Measurements from ENCODE around the gene NHERF1. TPM values are rescaled to one million over a fixed set of nuclear protein-coding genes. Genes with fewer than 3 reads are reported as not detected.
A peak's percentile ranks its signal among the peaks of the same experiment; 100 is the strongest.

The NHERF1 gene
- 18.4 and 49.5 TPM in 2 replicates for total RNA-seq (2011; cell fraction: chromatin; rRNA removed; ENCODE audit: low replicate concordance)
- 26.0 and 28.6 TPM in 2 replicates for total RNA-seq (2011; cell fraction: nucleolus; rRNA removed)
- total RNA-seq (2011; cell fraction: nucleoplasm; rRNA removed): 29.0 and 37.5 TPM in 2 replicates
- total RNA-seq (2014; rRNA removed) (35.5 and 51.8 TPM in 2 replicates), total RNA-seq (2014; rRNA removed; fragmentation: Illumina TruSeq; extraction: Trizol) (23.8 and 30.5 TPM in 2 replicates), total RNA-seq (2015; rRNA removed; fragmentation: Illumina TruSeq; extraction: Trizol) (38.9 and 40.2 TPM in 2 replicates), total RNA-seq (2021) (79.9 and 88.0 TPM in 2 replicates), polyA plus RNA-seq (2011; rRNA removed) (36.9 and 45.6 TPM in 2 replicates), polyA plus RNA-seq (2014; fragmentation: Illumina TruSeq; extraction: Trizol) (64.8 and 78.7 TPM in 2 replicates), polyA plus RNA-seq (2014; fragmentation: Nextera tagmentation; extraction: Ambion mirVana) (10 to 100 TPM; 11.4 to 20.6 TPM), polyA plus RNA-seq (2014; rRNA removed) (44.9 and 50.1 TPM in 2 replicates), polyA minus RNA-seq (2011; rRNA and poly(A)+ RNA removed) (29.5 and 44.1 TPM in 2 replicates), Bru-seq, nascent RNA (percentile 69 among the genes with signal in this experiment), BruChase-seq, experiment 1, labeled RNA remaining after a 2-hour chase (percentile 67 among the genes with signal in this experiment), BruChase-seq, experiment 2, labeled RNA remaining after a 6-hour chase (percentile 70 among the genes with signal in this experiment)
- 59.4 and 62.4 TPM in 2 replicates for polyA plus RNA-seq (2011; cell fraction: cytosol; rRNA removed)
- polyA plus RNA-seq (2011; cell fraction: nucleus; rRNA removed): 36.7 and 44.4 TPM in 2 replicates
- polyA plus RNA-seq (2012): 42.9 and 66.5 TPM in 2 replicates
- polyA minus RNA-seq (2011; cell fraction: cytosol; rRNA and poly(A)+ RNA removed): 35.7 and 39.5 TPM in 2 replicates
- 8.5 and 9.6 TPM in 2 replicates for polyA minus RNA-seq (2011; cell fraction: nucleus; rRNA and poly(A)+ RNA removed)
- long read RNA-seq, experiment 1, transcript SLC9A3R1-201 (6 exons, 1,969 nt): major isoform, 137 of 202 reads
- long read RNA-seq, experiment 1, transcript SLC9A3R1-203 (4 exons, 714 nt): minor isoform, 5 of 202 reads
- long read RNA-seq, experiment 1, partial matches to known transcripts: 2 of 202 reads
- long read RNA-seq, experiment 1, other reads (novel, unspliced or antisense): 55 of 202 reads
- long read RNA-seq, experiment 2, transcript SLC9A3R1-202 (5 exons, 1,285 nt): minor isoform, 8 of 103 reads
- long read RNA-seq, experiment 2, transcript SLC9A3R1-201 (6 exons, 1,969 nt): major isoform, 74 of 103 reads
- long read RNA-seq, experiment 2, partial matches to known transcripts: 3 of 103 reads
- long read RNA-seq, experiment 2, other reads (novel, unspliced or antisense): 15 of 103 reads
- long read RNA-seq, experiment 3, transcript SLC9A3R1-201 (6 exons, 1,969 nt): major isoform, 42 of 47 reads
- long read RNA-seq, experiment 3, partial matches to known transcripts: 1 of 47 reads
- long read RNA-seq, experiment 3, other reads (novel, unspliced or antisense): 4 of 47 reads

GRCh38 chr17:74748529-74749278, at the start of gene NHERF1:
NHERF1 (plus strand) TSS chr17:74748628; CDS start chr17:74748847, 219 bp downstream.
- Histone ChIP-seq H3K4me3 (peak within 1 kb of the TSS; percentile 93), H3K4me2 (ENCODE audit: insufficient read depth, low read length) (peak within 1 kb of the TSS; percentile 74), H3K36me3 (ENCODE audit: control insufficient read depth, insufficient read depth, low read length) (peaks cover 13% of the 10 kb centered on the region; the same call in 2 of the 3 replicates), H3K9ac (ENCODE audit: insufficient read depth in 1 of 2, low read depth in 2 of 2, low read length in 2 of 2) (peak within 1 kb of the TSS; percentile 82 to 97), H3K27ac (ENCODE audit: extremely low read depth, low read depth, low read length) (peak within 1 kb of the TSS; percentile 68), H3K9me3 (replicated peaks; ENCODE audit: control insufficient read depth, insufficient read depth, low read depth, low read length) (no peaks in the 10 kb centered on the region), H3K9me1 (ENCODE audit: control insufficient read depth, insufficient read depth, low read length) (no peaks in the 10 kb centered on the region), H3K27me3 (ENCODE audit: control insufficient read depth in 2 of 2, insufficient read depth in 2 of 2, low read length in 2 of 2) (no peaks in the 10 kb centered on the region), H3K4me1 (replicated peaks in 1 of 2; ENCODE audit: control insufficient read depth in 2 of 2, insufficient read depth in 2 of 2, low read length in 2 of 2) (peaks cover 40 to 68% of the 10 kb centered on the region in 2 experiments), H3K79me2 (ENCODE audit: control insufficient read depth, insufficient read depth, low read length) (peaks cover 51% of the 10 kb centered on the region), H4K20me1 (replicated peaks; ENCODE audit: control insufficient read depth, insufficient read depth, low read length) (peaks cover 9% of the 10 kb centered on the region; the same call in 1 of the 2 replicates), H2AFZ (ENCODE audit: low read depth, low read length) (peak within 1 kb of the TSS; percentile 85)
- in situ Hi-C loops (cut with MboI) (no loop called here), intact Hi-C loops (cut with micrococcal nuclease) (loop anchor here (5.0 kb wide), 1 partner anchor 119 kb away; no protein-coding TSS in a partner anchor)
- 3% methylated on average over 40 of the region's 90 CpGs for WGBS (ENCODE audit: insufficient coverage, low coverage, missing lambda C conversion rate)
- CTCF ChIA-PET (ENCODE audit: low intra/inter-chr PET ratio): interaction anchor here (0.7 kb wide), 2 partner anchors 207 to 906 kb away, joined by 3 read pairs; no protein-coding TSS in a partner anchor
- POLR2A ChIA-PET: interaction anchor here (0.7 to 3.6 kb wide), 5 partner anchors 10 to 81 kb away, joined by 3 to 22 read pairs (median 3); no protein-coding TSS in a partner anchor
- no peak for FAIRE-seq
- BruUV-seq (replicated peaks): TSS peak; percentile 77
- DNase-seq (ENCODE audit: extremely low read depth in 1 of 4, low spot score in 3 of 4): peak; percentile 95 to 97 (median 96)
- peak; percentile 96 for ATAC-seq
- TF ChIP-seq GTF2E2 (tag; IDR thresholded peaks at IDR 0.05): peak; percentile 56; the same call in 1 of the 2 replicates
- no peak for TF ChIP-seq ZNF184 (CRISPR knock-in tag; IDR thresholded peaks at IDR 0.05)
- TF ChIP-seq XRCC4 (IDR thresholded peaks at IDR 0.05; ENCODE audit: extremely low read depth, insufficient read depth, insufficient read length): no peak
- TF ChIP-seq VEZF1 (CRISPR knock-in tag; IDR thresholded peaks at IDR 0.05): peak; percentile 74
- TF ChIP-seq, protein P1, sequence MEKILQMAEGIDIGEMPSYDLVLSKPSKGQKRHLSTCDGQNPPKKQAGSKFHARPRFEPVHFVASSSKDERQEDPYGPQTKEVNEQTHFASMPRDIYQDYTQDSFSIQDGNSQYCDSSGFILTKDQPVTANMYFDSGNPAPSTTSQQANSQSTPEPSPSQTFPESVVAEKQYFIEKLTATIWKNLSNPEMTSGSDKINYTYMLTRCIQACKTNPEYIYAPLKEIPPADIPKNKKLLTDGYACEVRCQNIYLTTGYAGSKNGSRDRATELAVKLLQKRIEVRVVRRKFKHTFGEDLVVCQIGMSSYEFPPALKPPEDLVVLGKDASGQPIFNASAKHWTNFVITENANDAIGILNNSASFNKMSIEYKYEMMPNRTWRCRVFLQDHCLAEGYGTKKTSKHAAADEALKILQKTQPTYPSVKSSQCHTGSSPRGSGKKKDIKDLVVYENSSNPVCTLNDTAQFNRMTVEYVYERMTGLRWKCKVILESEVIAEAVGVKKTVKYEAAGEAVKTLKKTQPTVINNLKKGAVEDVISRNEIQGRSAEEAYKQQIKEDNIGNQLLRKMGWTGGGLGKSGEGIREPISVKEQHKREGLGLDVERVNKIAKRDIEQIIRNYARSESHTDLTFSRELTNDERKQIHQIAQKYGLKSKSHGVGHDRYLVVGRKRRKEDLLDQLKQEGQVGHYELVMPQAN (IDR thresholded peaks at IDR 0.05; ENCODE audit: borderline replicate concordance): no peak; the same call in 1 of the 2 replicates
- no peak for TF ChIP-seq ILK (tag; IDR thresholded peaks at IDR 0.05; ENCODE audit: borderline replicate concordance, low read depth)
- TF ChIP-seq CREM (IDR thresholded peaks at IDR 0.05; ENCODE audit: low read depth): peak; percentile 14; the same call in 1 of the 2 replicates
- no peak for TF ChIP-seq E2F4 (CRISPR knock-in tag; IDR thresholded peaks at IDR 0.05; ENCODE audit: low read depth)
- TF ChIP-seq ZNF3 (CRISPR knock-in tag; IDR thresholded peaks at IDR 0.05): no peak
- no peak for TF ChIP-seq GTF2F1 (IDR thresholded peaks at IDR 0.05; ENCODE audit: low read depth, low read length)
